AG04449 (cell line): ENCODE measurements around the gene SLC6A20.

ENCODE experiments used
- CTCF ChIA-PET: fragments of 350-600 bp; formaldehyde crosslinking; extraction: SDS; loops from one replicate; lab custom pipeline; 2021; ENCODE audit warnings: antibody characterized with exemption; lab: Yijun Ruan, JAX
- POLR2A ChIA-PET: fragments of 400-600, 350-600 bp; formaldehyde crosslinking; extraction: SDS; loops from one replicate; lab custom pipeline; 2020; ENCODE audit warnings: antibody characterized with exemption, inconsistent platforms; lab: Yijun Ruan, JAX
- DNase-seq: peaks from one replicate; pipeline ENCODE4 v3.0.0-alpha.2; 2010; ENCODE audit warnings: low read depth, low spot score
- H3K4me3 ChIP-seq: 2 replicates; pipeline ENCODE4 v1.5.1; 2011; ENCODE audit warnings: low read depth, mild to moderate bottlenecking, control low read depth, low read length
- TF ChIP-seq, protein P1 (sequence below): IDR thresholded peaks from one replicate; pipeline ENCODE4 v1.5.1; 2011; ENCODE audit warnings: mild to moderate bottlenecking, moderate library complexity, low read length, control low read depth, inconsistent platforms; ENCODE audit not compliant: insufficient read depth; ENCODE audit errors: missing control alignments

SLC6A20 gene

DNA sequence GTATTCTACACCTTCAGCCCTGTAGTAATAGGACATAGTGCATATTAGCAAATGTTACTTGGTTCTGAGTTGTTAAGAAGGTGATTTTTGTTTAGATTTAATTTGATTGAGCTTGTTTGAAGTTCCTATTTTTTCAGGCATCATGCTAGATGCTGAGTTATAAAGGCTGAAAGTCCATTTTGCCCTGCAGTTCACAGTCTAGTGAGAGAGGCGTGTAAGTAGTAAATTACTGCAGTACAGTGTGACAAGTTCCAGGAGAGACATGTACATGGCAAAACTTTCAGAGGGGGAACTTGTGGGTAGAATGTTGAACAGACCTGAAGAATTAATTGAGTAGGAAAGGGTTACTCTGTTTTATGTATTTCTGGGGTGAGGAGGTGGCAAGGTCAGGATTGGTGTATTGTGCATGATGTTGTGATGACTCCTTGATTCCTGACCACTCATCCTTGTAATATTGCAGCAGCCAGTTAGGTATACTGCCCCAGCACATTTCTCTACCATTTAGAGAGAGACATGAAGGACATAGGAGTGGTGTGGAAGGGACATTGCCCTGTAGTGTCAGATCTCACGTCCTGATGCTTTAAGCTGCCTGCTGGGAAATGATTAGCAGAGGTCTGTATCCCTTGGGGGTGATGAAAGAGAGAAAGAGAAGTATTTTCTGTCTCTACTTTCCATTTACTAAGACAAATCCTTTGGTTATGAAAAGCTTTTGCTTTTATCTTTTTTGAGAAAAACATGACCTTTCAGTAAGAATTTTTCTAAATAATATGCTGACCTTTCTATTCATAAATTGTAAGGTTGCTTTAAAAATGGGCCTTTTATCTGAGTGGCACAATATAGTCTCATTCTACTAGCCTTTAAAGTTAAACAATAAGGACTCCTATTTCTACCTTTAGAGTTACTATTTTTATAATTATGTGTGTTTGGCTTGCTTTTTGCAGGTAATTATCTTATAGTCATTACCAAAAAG is 90.2 kb downstream of the SLC6A20 start:
- no peak overlapping the region for H3K4me3 ChIP-seq
- TF ChIP-seq, protein P1, sequence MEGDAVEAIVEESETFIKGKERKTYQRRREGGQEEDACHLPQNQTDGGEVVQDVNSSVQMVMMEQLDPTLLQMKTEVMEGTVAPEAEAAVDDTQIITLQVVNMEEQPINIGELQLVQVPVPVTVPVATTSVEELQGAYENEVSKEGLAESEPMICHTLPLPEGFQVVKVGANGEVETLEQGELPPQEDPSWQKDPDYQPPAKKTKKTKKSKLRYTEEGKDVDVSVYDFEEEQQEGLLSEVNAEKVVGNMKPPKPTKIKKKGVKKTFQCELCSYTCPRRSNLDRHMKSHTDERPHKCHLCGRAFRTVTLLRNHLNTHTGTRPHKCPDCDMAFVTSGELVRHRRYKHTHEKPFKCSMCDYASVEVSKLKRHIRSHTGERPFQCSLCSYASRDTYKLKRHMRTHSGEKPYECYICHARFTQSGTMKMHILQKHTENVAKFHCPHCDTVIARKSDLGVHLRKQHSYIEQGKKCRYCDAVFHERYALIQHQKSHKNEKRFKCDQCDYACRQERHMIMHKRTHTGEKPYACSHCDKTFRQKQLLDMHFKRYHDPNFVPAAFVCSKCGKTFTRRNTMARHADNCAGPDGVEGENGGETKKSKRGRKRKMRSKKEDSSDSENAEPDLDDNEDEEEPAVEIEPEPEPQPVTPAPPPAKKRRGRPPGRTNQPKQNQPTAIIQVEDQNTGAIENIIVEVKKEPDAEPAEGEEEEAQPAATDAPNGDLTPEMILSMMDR, result no peak
- ChIA-PET POLR2A (no interaction called here), CTCF (interaction anchor here (0.6 to 4.3 kb wide), 6 partner anchors 17 to 373 kb away, joined by 3 to 15 read pairs (median 4); partner anchors contain the start of gene SACM1L)
- no peak for DNase-seq
